GM19455 (cell line): ENCODE measurements around the gene ALKAL2.

Experiments
- ATAC-seq: cut with Tn5 transposase; IDR thresholded peaks from one replicate; pipeline ENCODE4 v1.9.1; 2021; ENCODE audit not compliant: unreplicated experiment

ALKAL2 gene

GRCh38 chr2:271917-272316 lies 16.0 kb downstream of the ALKAL2 start:
- ATAC-seq: no peak

- no peak for ATAC-seq
These were observed 17.0 kb downstream of the ALKAL2 start for GRCh38 chr2:270861-271260.

GRCh38 chr2:269356-270030 lies 18.4 kb downstream of the ALKAL2 start:
- ATAC-seq: no peak

- ATAC-seq: no peak
These were observed 19.6 kb downstream of the ALKAL2 start for GRCh38 chr2:268323-268722.

GRCh38 chr2:264493-265468 lies 23.1 kb downstream of the ALKAL2 start, which contains the start of gene ACP1:
Gene ACP1, plus strand, starts transcription at chr2:264947. Its CDS starts 18 bp downstream, at chr2:264965.
- ATAC-seq: peak; percentile 84

- peak; percentile 41 for ATAC-seq
These were observed 24.0 kb downstream of the ALKAL2 start, which contains the start of gene SH3YL1 for GRCh38 chr2:263774-264492. Gene SH3YL1, minus strand, starts transcription at chr2:264032. Its CDS starts 48 bp downstream, at chr2:263984.

GRCh38 chr2:263022-263738 lies 24.7 kb downstream of the ALKAL2 start:
- ATAC-seq: no peak

- no peak for ATAC-seq
These were observed 25.8 kb downstream of the ALKAL2 start for GRCh38 chr2:262117-262516.

GRCh38 chr2:260507-261161 lies 27.3 kb downstream of the ALKAL2 start:
- ATAC-seq: no peak

GRCh38 chr2:259789-260331 lies 28.0 kb downstream of the ALKAL2 start:
- no peak for ATAC-seq

GRCh38 chr2:258933-259332 lies 29.0 kb downstream of the ALKAL2 start:
- no peak for ATAC-seq

GRCh38 chr2:257842-258241 lies 30.0 kb downstream of the ALKAL2 start:
- ATAC-seq: no peak

GRCh38 chr2:257429-257828 lies 30.5 kb downstream of the ALKAL2 start:
- ATAC-seq: no peak

- no peak for ATAC-seq
These were observed 31.8 kb downstream of the ALKAL2 start for GRCh38 chr2:256094-256493.

GRCh38 chr2:255195-255594 lies 32.7 kb downstream of the ALKAL2 start:
- no peak for ATAC-seq

- no peak for ATAC-seq
These were observed 33.6 kb downstream of the ALKAL2 start for GRCh38 chr2:254241-254640.

GRCh38 chr2:253202-253638 lies 34.7 kb downstream of the ALKAL2 start:
- ATAC-seq: no peak

- no peak for ATAC-seq
These were observed 35.8 kb downstream of the ALKAL2 start for GRCh38 chr2:252001-252602.

GRCh38 chr2:249538-250042 lies 38.3 kb downstream of the ALKAL2 start:
- no peak for ATAC-seq
